Upper lobe of left lung (tissue), 4 donors: ENCODE measurements around the gene FCAMR.

Experiments
- CTCF ChIP-seq, 6 experiments: fragments of 450-650 bp in 4 of 6; fragments of 200-600 bp in 2 of 6; sonication (generic) in 2 of 6; IDR thresholded peaks; one replicate each; pipeline ENCODE4 v1.5.1; 2016 to 2019; ENCODE audit warnings: antibody characterized with exemption in 6 of 6
- EP300 ChIP-seq, 4 donors: sonication (generic); formaldehyde crosslinking; IDR thresholded peaks; one replicate each; pipeline ENCODE4 v1.5.1; 2017; ENCODE audit warnings: antibody characterized with exemption in 4 of 4, control low read depth in 2 of 4
- POLR2A ChIP-seq, 4 donors: fragments of 450-650 bp; IDR thresholded peaks; one replicate each; pipeline ENCODE4 v1.5.1; 2016 to 2017; ENCODE audit warnings: antibody characterized with exemption in 4 of 4, mild to moderate bottlenecking in 2 of 4

GRCh38 chr1:206949208-206949607 is 21.1 kb downstream of the FCAMR start:
- TF ChIP-seq CTCF (IDR thresholded peaks at IDR 0.05) (no peak), EP300 (IDR thresholded peaks at IDR 0.05) (no peak), POLR2A (IDR thresholded peaks at IDR 0.05) (no peak)
